GM12891 (cell line): ENCODE results near the gene RPS6KA1.
"Not testable (repeated sequence)": the region's sequence is repeated elsewhere in the genome, so short reads cannot be mapped to it uniquely, and the experiment has no call there.

ENCODE experiments used
- PAX5 ChIP-seq: IDR thresholded peaks from 2 replicates; pipeline ENCODE4 v1.6.1; 2011; ENCODE audit warnings: low read length, moderate library complexity, mild to moderate bottlenecking; ENCODE audit not compliant: insufficient read depth, severe bottlenecking
- POLR2A ChIP-seq: IDR thresholded peaks from 2 replicates; pipeline ENCODE4 v1.6.1; 2011; ENCODE audit warnings: low read depth, low read length, control low read depth
- POLR2AphosphoS5 ChIP-seq: IDR thresholded peaks from 2 replicates; pipeline ENCODE4 v1.6.1; 2011; ENCODE audit warnings: low read depth, low read length, control low read depth

- TF ChIP-seq PAX5, POLR2A, POLR2AphosphoS5: not testable (repeated sequence)
Observed at GRCh38 chr1:26510711-26511110, 18.9 kb upstream of the RPS6KA1 start.
